GM18861 (cell line): Measurements from ENCODE around the gene KRTAP10-4.
"Not testable (repeated sequence)": the region's sequence is repeated elsewhere in the genome, so short reads cannot be mapped to it uniquely, and the experiment has no call there.

Experiments
- ATAC-seq: cut with Tn5 transposase; IDR thresholded peaks from one replicate; pipeline ENCODE4 v1.9.1; 2021; ENCODE audit not compliant: unreplicated experiment

Gene KRTAP10-4

DNA sequence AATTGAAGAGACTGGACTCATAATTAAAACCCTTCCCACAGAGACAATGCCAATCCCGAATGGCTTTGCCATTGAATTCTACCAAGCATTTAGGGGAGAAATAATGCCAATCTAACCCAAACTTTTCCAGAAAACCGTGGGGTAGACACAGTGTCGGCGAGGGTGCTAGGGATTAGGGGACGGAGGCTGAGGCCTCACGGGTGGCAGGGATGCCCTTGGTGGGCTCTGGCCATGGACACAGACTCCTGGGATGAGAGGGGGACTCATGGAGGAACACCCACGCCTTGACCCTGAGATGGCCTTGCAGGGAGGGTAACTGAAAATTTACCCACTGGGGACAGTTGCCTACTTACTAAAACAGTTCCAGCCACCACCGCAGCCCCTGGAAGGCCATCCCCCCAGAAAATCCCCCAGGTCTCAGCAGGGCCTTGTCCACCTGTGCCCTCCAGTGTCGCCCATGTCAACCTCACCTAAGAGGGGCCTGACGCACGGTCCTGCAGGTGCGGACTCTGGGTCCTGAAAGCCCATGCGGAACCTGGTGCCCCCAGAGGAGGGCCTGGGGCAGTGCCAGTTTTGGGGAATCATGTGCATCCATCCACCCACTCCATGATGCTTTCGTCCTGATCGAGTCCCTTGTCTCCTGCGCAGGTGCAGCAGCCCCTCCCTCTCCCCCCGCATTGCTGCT lies 5.0 kb downstream of the KRTAP10-4 start:
- no peak for ATAC-seq

DNA sequence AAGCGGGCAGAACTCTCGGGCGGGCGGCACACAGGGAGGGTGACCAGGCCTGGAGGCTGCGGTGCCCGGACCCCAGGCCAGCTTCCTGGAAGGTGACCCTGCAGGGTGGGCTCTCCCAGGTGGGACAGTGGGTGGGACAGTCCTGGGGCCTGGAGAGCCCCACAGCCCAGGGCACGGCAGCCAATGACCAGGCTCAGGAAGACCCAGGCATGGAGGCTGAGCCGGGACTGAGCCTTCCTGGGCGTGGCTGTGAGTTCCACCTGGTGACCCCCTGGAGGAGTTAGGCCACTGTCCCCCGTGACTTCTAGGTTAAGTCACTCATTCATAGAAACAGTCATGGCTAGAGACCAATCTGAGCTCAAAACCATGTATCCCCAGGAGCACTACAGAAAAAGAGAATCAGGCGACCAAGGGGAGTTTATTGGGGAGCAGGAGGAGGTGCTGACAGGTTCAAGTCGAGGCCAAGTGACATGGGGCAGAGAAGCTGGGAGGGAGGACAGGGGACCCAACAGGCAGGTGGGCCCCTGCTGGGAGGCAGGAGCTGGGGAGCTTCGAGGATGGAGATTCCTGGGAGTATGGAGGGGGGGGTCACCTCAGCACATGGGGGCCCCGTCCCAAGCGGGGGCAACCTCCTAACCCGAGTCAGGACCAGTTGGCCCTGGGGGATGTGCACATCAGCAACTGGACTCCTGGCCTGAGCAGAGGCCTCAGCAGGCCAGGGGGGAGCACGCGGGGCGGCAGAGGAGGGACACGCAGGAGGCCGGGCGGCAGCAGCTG lies 5.7 kb downstream of the KRTAP10-4 start:
- ATAC-seq: no peak

DNA sequence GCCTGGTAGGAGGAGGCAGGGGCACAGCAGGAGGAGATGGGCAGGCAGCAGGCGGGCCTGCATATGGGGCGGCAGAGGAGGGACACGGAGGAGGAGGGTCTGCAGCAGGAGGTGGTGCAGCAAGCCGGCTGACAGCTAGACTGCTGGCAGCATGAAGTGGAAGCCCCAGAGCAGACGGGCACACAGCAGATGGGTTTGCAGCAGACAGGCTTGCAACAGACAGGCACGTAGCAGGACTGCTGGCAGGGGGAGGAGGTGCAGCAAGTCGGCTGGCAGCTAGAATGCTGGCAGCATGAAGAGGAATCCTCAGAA lies 6.3 kb downstream of the KRTAP10-4 start:
- ATAC-seq: no peak

DNA sequence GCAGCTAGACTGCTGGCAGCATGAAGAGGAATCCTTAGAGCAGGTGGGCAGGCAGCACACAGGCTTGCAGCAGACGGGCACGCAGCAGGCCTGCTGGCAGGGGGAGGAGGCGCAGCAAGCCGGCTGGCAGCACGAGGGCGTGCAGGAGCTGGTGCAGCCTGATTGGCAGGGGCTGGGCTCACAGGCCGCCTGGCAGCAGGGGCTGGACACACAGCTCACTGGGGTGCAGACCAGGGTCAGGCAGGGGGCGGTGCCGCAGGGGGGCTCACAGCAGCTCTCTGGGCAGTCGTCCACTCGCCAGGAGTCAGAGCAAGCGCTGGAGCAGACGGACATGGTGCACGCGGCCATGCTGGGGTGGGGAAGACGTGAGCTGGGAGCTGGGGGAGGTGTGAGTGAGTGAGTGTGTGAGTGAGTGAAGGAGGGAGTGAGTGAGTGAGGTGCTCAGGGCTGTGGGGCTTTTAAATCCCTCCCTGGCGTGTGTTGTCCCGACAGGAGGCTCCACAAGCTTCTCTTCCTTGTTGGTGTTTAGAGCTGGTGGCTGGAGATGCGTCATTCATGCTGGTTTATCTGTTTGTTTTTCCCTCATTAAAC lies 6.8 kb downstream of the KRTAP10-4 start, which contains the start of gene KRTAP10-5:
KRTAP10-5 (minus strand) TSS at position 374 of the 591 bp plus-strand sequence; CDS start at position 348, 26 bp downstream.
- ATAC-seq: not testable (repeated sequence)

DNA sequence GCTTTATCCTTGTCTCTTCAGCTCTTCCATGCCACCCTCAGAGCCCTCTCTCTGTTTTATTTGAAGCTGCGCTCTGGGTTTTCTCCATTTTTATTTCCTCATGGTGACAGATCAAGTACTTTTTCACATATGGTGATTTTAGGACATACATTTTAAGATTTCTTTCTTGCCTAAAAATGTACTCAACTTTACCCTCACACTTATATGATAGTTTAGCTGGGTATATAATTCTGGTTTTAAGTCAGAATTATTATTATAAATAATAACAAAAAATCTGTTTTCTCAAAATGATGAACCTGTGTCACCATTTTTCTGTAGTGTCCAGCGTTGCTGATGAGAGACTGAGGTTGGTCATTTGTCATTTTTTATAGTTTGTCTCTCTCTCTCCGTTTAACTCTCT lies 7.6 kb downstream of the KRTAP10-4 start:
- no peak for ATAC-seq

DNA sequence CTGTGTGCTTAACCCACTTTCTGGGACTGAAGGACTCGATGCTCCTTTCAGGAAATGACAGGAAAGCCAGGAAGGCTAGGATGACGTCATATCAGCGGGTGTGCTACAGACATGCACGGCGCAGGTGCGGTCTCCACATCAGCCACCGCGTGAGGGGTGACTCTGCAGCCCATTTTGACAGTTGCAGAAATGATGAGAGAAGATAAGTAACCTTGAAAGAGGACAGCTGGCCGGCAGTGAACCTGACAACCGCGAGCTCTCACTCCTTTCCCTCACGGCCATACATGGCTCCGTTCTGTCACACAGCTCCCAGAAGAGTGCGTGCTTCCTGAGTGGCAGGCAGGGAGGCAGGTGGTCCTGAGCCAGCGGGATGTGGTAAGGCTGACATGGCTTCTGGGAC lies 8.5 kb downstream of the KRTAP10-4 start:
- ATAC-seq: no peak

DNA sequence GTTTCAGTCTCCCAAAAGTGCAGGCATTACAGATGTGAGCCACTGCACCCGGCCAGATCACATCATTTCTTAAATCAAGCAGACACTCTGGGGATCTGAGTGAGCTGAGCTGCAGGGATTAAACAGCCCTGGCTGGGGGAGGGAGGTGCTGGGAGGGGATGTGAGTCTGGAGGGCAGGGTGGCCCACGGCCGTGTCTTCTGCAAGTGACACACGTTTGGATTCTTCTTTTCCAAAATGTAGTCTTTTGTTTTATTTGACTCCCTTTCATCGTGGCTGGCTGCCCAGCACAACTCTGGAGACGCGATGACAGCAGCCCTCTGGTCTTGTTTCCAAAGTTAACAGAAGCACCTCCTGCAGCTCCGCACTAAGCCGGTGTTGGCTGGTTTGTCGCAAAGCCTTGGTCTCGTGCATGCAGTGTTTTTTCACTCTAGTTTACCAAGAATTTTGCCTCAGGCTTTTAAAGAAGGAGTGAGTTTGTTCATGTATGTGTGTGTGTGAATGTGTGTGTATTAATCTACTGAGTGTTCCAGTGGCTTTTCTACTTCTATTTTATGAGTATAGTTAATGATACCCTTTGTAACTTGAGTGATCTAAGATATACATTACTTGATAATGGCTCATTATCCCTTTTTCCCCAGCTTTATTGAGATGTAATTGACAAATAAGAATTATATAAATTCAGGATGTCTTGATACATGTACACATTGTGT lies 9.7 kb downstream of the KRTAP10-4 start:
- no peak for ATAC-seq

DNA sequence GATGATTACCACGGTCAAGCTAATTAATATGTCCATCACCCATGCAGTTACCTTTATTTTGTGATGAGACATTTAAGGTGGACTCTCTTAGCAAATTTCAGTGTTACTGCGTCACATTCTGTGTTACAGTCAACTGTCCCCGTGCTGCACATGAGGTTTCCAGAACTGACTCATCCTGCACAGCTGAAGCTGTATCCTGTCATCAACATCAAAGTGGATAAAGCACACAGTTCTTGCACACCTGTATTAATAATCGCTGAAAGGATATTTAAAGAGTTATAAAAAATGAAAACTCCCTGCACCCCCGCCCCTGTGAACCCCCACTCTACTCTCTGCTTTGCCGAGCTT lies 10.2 kb downstream of the KRTAP10-4 start:
- ATAC-seq: no peak

DNA sequence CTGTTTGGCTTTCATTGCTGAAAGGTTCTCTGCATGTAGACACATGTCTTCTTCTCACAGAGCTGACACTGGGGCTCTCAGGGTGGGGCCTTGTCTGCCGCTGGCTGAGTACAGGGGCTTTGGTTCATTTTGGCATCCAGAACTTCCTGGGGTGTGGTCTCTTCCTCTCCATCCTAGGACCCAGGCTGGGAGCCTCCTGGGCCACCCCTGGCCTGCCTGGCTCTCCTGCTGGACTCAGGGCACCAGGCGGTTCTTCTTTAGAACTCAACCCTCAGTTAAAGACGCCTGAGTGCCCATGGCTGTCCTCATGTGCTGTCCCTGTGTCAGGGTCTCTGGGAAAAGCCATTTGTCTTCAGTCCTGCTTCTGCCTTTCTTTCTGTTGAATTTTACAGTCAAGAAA lies 12.4 kb downstream of the KRTAP10-4 start:
- no peak for ATAC-seq

DNA sequence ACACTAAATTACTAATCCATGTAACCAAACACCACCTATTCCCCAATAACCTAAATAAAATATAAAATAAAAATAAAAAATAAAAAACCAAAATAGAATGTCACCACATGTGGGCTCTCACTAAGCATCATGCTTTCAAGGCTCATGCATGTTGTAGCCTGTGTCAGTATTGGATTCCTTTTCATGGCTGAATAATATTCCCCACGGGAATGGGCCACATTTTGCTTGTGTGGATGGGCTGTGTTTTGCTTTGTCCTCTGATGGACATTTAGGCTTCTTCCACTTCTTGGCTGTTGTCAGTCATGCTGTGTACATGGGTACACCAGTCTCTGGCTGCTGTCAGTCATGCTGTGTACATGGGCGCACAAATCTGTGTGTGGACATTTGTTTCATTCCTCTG lies 15.6 kb downstream of the KRTAP10-4 start:
- ATAC-seq: no peak

DNA sequence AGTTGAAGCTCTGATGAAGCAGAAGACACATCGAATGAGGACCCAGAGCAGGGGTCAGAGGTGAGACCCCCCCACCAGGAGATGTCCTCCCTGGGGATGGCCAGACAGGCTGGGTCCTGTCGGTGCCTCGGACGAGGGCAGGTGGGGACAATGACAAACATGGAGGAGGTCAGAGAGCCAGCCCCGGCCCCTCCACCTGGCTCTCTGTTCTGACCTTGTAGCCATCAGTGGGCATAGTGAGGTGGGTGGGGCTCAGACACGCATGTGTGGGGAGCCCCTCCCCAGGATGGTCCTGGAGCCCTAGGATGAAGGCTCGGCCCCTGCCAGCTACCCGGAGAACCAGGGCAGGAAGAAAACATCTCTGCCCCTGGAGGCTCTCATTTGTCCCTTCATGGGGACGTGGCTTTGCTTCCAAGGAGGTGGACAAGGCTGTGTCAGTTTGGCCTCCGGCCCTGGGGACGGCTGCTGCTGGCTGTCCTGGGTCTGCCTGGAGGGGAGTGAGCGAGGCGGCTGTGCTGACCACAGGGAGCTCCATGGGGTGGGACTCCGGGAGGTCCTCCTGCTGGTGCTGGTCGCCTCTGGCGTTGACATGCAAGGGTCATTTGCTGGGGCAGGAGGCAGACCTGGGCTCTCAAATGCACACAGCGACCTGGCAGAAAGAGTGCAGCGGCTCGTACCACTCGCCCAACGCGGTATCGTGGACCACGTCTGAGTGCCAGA lies 16.2 kb downstream of the KRTAP10-4 start:
- ATAC-seq: no peak

DNA sequence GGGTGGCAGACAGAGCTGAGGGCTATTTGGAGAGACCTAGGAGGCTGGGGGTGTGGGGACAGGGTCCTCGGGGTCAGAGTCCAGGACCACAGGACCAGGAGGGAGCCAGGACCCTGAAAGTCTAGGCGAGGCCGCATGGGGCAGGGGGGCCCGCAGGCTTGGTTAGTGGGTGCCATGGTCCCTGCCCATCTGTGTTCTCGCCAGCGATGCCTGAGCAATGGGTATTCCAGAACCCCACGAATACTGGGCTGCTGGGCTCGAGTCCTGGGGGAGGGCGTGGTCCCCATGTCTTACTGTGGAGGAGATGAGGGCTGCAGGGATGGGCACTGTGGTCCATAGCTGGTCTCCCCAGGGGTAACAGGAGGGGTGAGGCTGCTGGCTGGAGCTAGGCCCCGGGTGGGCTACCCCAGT lies 16.8 kb downstream of the KRTAP10-4 start:
- no peak for ATAC-seq

DNA sequence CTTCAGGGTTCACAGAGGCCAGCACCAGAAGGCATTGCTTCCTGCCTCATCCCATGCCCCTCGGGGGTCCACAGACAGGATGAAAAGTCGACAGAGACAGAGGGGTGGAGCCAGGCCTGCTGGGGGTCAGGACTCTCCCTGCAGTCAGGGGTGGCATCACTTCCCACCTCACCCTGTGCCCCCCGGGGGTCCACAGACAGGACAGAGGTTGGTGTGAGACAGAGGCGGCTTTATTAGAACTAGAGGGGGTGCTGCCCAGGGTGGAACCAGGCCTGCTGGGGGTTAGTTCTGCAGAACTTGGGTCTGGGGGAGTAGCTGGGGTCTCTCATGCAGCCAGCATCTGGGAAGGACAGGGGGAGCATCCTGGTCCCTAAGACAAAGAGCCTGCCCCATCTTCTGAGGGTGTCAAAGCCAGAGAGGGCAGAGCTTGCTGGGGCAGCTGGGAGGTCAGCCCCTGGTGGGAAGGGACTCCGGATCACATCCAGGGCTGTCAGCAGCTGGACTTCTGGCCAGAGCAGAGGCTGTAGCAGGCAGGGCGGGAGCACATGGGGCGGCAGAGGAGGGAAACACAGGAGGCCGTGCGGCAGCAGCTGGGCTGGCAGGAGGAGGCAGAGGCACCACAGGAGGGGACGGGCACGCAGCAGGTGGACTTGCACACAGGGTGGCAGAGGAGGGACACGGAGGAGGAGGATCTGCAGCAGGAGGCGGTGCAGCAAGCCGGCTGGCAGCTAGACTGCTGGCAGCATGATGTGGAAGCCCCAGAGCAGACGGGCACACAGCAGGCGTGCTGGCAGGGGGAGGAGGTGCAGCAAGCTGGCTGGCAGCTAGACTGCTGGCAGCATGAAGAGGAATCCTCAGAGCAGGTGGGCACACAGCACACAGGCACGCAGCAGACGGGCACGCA lies 17.6 kb downstream of the KRTAP10-4 start:
- not testable (repeated sequence) for ATAC-seq

DNA sequence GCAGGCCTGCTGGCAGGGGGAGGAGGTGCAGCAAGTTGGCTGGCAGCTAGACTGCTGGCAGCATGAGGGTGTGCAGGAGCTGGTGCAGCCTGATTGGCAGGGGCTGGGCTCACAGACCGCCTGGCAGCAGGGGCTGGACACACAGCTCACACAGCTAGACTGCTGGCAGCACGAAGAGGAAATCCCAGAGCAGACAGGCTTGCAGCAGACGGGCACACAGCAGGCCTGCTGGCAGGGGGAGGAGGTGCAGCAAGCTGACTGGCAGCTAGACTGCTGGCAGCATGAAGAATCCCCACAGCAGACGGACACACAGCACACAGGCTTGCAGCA lies 18.2 kb downstream of the KRTAP10-4 start:
- ATAC-seq: not testable (repeated sequence)

DNA sequence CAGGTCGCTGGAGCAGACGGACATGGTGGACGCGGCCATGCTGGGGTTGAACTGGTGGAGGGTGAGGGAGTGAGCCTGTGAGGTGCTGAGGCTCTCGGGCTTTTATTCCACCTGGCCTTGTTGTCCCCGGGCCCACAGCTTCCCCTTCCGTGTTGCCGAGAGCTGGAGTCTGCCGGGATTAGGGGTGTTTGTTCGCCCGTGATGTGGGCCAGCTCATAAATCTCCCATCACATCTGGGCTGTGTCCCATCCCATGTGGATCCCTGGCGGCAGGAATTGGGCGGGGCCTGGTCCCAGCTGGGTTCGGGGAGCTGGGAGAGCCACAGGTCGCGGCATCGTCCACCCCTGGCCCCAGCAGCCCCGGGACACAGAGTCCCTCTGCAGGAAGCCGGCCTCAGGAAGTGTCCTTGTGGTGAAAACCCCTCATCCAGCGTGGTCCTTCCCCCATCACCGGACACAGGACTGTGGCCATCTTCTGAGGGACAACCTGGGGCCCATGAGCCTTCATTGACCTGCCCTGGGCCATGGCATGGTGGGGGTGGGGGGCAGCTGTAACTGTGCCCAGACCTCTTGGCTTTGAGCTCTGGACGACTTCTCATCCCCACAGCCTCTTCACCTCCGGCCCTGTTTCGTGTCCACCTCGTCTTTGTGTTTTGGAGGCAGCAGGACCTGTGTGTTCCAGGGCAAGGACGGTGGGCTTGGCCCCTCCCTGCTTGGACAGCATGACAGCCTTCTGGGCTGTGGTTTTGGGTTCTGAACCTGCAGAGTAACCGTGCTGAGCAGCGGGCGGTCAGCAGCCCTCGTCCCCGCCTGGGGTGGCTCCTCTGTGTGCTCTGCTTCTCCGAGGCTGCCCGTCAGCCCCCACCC lies 19.1 kb downstream of the KRTAP10-4 start, which contains the start of gene KRTAP10-6:
KRTAP10-6 (minus strand) TSS at position 60 of the 866 bp plus-strand sequence; CDS start at position 39, 21 bp downstream.
- no peak for ATAC-seq

DNA sequence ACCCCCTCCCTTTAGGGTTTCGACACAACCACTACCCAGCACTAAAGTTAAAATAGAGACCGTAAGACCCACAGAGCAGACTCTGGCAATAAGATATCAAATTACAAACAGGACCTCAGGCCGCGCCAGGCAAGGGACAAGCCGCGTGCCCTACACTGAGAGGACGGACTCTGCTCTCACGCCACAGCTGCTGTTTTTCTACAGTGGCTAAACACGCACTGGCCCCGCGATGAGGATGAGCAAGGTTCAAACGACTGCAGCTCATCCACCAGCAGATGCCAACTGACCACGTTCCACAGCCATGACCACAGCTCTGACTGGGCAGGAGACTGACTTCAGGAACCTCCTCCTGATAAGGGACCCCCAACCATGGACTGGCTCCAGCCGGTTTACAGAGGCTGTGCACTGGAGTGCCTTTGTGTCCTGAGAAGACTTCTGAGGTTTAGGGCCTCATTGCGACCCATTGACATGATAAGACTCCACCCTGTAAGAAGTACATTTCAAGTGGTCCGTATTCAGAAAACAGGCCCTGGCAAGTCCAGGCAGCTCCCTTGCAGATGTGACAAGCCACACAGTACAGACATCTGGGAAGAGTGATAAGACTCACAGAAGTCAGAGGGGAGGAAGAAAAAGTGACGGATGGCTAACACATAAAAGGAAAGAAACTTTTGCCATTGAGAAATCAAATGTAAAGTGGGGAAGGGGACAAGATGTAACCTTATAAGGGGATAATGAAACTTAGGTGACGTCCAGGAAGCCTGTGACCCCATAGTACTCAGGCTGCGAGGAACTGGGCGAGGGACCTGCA lies 20.3 kb downstream of the KRTAP10-4 start:
- no peak for ATAC-seq

DNA sequence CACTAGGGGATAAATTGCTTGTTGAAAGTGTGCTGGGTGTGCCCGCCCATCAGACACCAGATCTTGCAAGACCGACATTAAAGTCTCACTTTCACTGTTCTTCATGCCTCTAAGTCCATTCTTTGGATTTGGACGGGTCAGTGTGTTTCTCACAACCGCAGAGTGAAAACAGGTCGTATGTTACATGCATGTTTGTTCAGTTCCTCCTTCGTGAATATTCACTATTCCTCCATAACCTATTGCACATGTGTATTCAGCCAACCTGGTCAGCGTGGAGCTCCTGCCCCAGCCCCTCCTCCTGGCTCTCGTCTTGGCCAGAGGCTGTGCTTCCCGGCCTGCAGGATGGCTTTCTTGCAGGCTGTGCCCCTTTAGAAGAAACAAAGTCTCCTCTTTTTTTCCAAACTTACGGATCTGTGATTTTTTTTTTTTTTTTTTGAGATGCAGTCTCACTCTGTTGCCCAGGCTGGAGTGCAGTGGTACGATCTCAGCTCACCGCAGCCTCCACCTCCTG lies 20.9 kb downstream of the KRTAP10-4 start:
- no peak for ATAC-seq

DNA sequence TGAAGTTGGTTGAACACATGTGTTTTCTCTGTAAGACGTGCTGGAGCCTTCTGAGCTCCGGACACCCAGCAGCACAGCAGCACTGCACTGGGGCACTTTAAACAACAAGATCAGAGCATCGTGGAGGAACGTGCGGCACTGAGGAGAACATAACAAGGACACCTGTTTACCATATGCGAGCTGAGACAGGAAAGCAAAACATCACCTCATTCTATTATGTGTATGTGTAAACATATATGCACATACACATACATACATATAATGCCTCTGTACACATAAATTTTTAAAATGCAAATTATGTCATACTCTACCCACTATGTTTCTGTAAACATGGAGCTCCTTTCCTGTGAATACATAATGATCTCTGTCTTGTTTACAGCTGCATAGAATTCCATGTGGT lies 22.0 kb downstream of the KRTAP10-4 start:
- no peak for ATAC-seq
